ENCODE data around the gene LIPM. TPM values are rescaled to one million over a fixed set of nuclear protein-coding genes. Genes with fewer than 3 reads are reported as not detected.

LIPM gene
- total RNA-seq, 2 experiments from 2014 or later = not detected

DNA sequence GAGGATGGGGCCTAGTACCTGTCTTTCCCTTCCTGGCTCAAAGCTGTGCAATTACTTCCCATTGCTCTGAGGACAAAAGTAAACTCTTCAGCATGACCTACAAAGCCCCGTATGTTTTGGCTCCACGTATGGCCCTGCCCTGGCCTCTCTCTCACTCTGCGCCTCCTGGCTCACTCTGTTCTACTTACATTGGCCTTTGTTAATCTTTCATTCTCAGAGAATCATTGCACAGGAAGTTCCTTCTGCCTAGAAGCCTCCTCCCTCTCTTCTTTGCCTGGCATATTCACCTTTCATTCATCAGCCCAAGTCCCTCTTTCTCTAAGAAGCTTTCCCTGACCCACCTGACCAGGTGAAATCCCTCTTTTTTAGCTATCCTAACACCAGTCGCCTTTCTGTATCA, 23.9 kb downstream of the LIPM start:
- no TSS peak for BruUV-seq (replicated peaks)
- Histone ChIP-seq H3K4me2 (ENCODE audit: low read length) (no peak overlapping the region), H3K27ac (ENCODE audit: low read depth, low read length, poor library complexity, severe bottlenecking) (no peak overlapping the region), H3K9me2 (ENCODE audit: insufficient read depth, low read length) (no peaks in the 10 kb centered on the region), H4K20me1 (ENCODE audit: insufficient read depth, low read length) (no peaks in the 10 kb centered on the region), H3K4me3 (ENCODE audit: low read depth, low read length, poor library complexity, severe bottlenecking) (no peak overlapping the region), H3K79me2 (ENCODE audit: insufficient read depth, low read depth, low read length) (no peaks in the 10 kb centered on the region), H3K4me1 (ENCODE audit: insufficient read depth, low read length, poor library complexity, severe bottlenecking) (no peaks in the 10 kb centered on the region), H3K9me3 (ENCODE audit: low read length) (no peaks in the 10 kb centered on the region), H3K36me3 (ENCODE audit: insufficient read depth, low read length) (no peaks in the 10 kb centered on the region), H2AFZ (ENCODE audit: low read length) (no peak overlapping the region)
- POLR2A ChIA-PET = interaction anchor here (1.1 kb wide), 1 partner anchor 21 kb away, joined by 4 read pairs; no protein-coding TSS in a partner anchor
- intact Hi-C loops (cut with micrococcal nuclease; ENCODE audit: unreplicated experiment) = no loop called here
- no peak for DNase-seq (ENCODE audit: low spot score)
- no peak for TF ChIP-seq EZH2phosphoT487 (IDR thresholded peaks at IDR 0.05; ENCODE audit: borderline replicate concordance, low read depth, low read length)
- TF ChIP-seq, protein P1, sequence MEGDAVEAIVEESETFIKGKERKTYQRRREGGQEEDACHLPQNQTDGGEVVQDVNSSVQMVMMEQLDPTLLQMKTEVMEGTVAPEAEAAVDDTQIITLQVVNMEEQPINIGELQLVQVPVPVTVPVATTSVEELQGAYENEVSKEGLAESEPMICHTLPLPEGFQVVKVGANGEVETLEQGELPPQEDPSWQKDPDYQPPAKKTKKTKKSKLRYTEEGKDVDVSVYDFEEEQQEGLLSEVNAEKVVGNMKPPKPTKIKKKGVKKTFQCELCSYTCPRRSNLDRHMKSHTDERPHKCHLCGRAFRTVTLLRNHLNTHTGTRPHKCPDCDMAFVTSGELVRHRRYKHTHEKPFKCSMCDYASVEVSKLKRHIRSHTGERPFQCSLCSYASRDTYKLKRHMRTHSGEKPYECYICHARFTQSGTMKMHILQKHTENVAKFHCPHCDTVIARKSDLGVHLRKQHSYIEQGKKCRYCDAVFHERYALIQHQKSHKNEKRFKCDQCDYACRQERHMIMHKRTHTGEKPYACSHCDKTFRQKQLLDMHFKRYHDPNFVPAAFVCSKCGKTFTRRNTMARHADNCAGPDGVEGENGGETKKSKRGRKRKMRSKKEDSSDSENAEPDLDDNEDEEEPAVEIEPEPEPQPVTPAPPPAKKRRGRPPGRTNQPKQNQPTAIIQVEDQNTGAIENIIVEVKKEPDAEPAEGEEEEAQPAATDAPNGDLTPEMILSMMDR (conservative IDR thresholded peaks at IDR 0.05; ENCODE audit: low read length) = no peak
- CTCF ChIA-PET (ENCODE audit: unreplicated experiment) = no interaction called here

GRCh38 chr10:88827671-88828070, 25.1 kb downstream of the LIPM start:
- no peak overlapping the region for H3K27ac ChIP-seq (ENCODE audit: low read depth, low read length, poor library complexity, severe bottlenecking)
- no peak overlapping the region for H3K4me2 ChIP-seq (ENCODE audit: low read length)
- no peaks in the 10 kb centered on the region for H4K20me1 ChIP-seq (ENCODE audit: insufficient read depth, low read length)
- no peak overlapping the region for H2AFZ ChIP-seq (ENCODE audit: low read length)
- H3K9me2 ChIP-seq (ENCODE audit: insufficient read depth, low read length) = no peaks in the 10 kb centered on the region
- no TSS peak for BruUV-seq (replicated peaks)
- intact Hi-C loops (cut with micrococcal nuclease; ENCODE audit: unreplicated experiment) = no loop called here
- no peaks in the 10 kb centered on the region for H3K79me2 ChIP-seq (ENCODE audit: insufficient read depth, low read depth, low read length)
- CTCF ChIA-PET (ENCODE audit: unreplicated experiment) = interaction anchor here (0.5 kb wide), 1 partner anchor 202 kb away, joined by 3 read pairs; no protein-coding TSS in a partner anchor
- no peaks in the 10 kb centered on the region for H3K9me3 ChIP-seq (ENCODE audit: low read length)
- no peak for DNase-seq (ENCODE audit: low spot score)
- POLR2A ChIA-PET = interaction anchor here (0.5 to 0.6 kb wide), 2 partner anchors 19 to 136 kb away, joined by 3 to 4 read pairs; no protein-coding TSS in a partner anchor
- H3K4me3 ChIP-seq (ENCODE audit: low read depth, low read length, poor library complexity, severe bottlenecking) = no peak overlapping the region
- TF ChIP-seq EZH2phosphoT487 (IDR thresholded peaks at IDR 0.05; ENCODE audit: borderline replicate concordance, low read depth, low read length) = no peak
- TF ChIP-seq, protein P1 (conservative IDR thresholded peaks at IDR 0.05; ENCODE audit: low read length) = no peak
- peaks cover 4% of the 10 kb centered on the region for H3K4me1 ChIP-seq (ENCODE audit: insufficient read depth, low read length, poor library complexity, severe bottlenecking)
- H3K36me3 ChIP-seq (ENCODE audit: insufficient read depth, low read length) = no peaks in the 10 kb centered on the region

- no peak for DNase-seq (ENCODE audit: low spot score)
- Histone ChIP-seq H3K9me3 (ENCODE audit: low read length) (no peaks in the 10 kb centered on the region), H3K9me2 (ENCODE audit: insufficient read depth, low read length) (no peaks in the 10 kb centered on the region), H3K4me3 (ENCODE audit: low read depth, low read length, poor library complexity, severe bottlenecking) (no peak overlapping the region), H2AFZ (ENCODE audit: low read length) (no peak overlapping the region), H3K27ac (ENCODE audit: low read depth, low read length, poor library complexity, severe bottlenecking) (no peak overlapping the region), H3K36me3 (ENCODE audit: insufficient read depth, low read length) (no peaks in the 10 kb centered on the region), H3K4me1 (ENCODE audit: insufficient read depth, low read length, poor library complexity, severe bottlenecking) (peaks cover 5% of the 10 kb centered on the region), H4K20me1 (ENCODE audit: insufficient read depth, low read length) (no peaks in the 10 kb centered on the region), H3K4me2 (ENCODE audit: low read length) (no peak overlapping the region), H3K79me2 (ENCODE audit: insufficient read depth, low read depth, low read length) (no peaks in the 10 kb centered on the region)
- no TSS peak for BruUV-seq (replicated peaks)
- intact Hi-C loops (cut with micrococcal nuclease; ENCODE audit: unreplicated experiment) = no loop called here
- POLR2A ChIA-PET = interaction anchor here (0.6 kb wide), 1 partner anchor 135 kb away, joined by 4 read pairs; no protein-coding TSS in a partner anchor
- CTCF ChIA-PET (ENCODE audit: unreplicated experiment) = no interaction called here
- TF ChIP-seq EZH2phosphoT487 (IDR thresholded peaks at IDR 0.05; ENCODE audit: borderline replicate concordance, low read depth, low read length) = no peak
- TF ChIP-seq, protein P1 (conservative IDR thresholded peaks at IDR 0.05; ENCODE audit: low read length) = no peak
These were observed 25.8 kb downstream of the LIPM start for GRCh38 chr10:88828310-88828709.
